Measurements from ENCODE around the gene GNL3.

GRCh38 chr3:52743721-52744120 is 57.9 kb downstream of the GNL3 start:
- TF ChIP-seq YY1 (IDR thresholded peaks at IDR 0.05; ENCODE audit: insufficient read depth, insufficient read length) (no peak), ZNF274 (IDR thresholded peaks at IDR 0.05; ENCODE audit: low read depth, low read length) (no peak), SUZ12 (IDR thresholded peaks at IDR 0.05; ENCODE audit: extremely low read depth, insufficient read depth, insufficient read length) (no peak)

All from NT2/D1 (cell line).